Measurements from ENCODE around the gene PACS2. TPM values are rescaled to one million over a fixed set of nuclear protein-coding genes. Genes with fewer than 3 reads are reported as not detected.

Gene PACS2
- total RNA-seq, 1 experiment from 2014 or later: 57.7 TPM

DNA sequence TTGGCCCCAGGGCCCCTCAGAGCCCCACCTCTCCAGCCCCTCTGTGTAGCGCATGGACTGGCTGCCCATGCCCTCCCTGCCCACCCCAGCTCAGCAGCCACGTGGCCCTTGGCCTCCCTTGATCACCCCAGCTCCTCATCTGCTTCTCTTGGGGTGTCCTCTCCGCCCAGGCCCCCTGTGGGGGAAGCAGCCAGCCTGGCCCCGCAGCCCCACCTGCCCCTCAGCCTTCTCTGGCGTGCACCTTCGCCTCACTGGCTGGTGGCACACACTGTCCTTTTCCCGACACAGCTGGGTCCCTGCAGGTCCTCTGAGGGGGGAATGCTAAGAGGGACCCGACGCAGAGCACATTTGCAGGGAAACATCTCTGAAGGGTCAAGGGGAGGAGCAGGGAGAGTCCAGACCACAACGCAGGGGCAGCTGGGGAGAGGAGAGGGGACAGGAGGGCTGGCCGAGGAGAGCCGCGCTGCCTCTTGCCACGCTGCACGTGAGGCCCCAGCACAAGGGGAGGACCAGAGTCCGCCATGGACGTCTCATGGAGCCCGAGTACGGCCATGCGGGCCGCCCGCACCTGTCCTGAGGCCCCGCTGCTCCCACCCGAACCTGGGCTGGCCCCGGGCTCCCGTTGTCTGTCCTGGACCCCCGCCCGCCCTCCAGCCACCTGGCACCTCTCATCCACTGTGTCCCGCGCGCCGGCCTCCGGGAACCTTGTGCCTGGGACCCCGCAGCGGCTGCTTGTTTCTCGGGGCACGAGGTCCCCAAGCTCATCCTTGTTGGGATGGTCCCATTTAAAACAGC, 36.1 kb downstream of the PACS2 start:
- intact Hi-C loops (cut with micrococcal nuclease): loop anchor here (5.0 kb wide), 2 partner anchors 33 to 68 kb away; no protein-coding TSS in a partner anchor
- no peak overlapping the region for H3K27ac Mint-ChIP-seq (ENCODE audit: low read depth, unreplicated experiment)
- TF ChIP-seq, protein P1, sequence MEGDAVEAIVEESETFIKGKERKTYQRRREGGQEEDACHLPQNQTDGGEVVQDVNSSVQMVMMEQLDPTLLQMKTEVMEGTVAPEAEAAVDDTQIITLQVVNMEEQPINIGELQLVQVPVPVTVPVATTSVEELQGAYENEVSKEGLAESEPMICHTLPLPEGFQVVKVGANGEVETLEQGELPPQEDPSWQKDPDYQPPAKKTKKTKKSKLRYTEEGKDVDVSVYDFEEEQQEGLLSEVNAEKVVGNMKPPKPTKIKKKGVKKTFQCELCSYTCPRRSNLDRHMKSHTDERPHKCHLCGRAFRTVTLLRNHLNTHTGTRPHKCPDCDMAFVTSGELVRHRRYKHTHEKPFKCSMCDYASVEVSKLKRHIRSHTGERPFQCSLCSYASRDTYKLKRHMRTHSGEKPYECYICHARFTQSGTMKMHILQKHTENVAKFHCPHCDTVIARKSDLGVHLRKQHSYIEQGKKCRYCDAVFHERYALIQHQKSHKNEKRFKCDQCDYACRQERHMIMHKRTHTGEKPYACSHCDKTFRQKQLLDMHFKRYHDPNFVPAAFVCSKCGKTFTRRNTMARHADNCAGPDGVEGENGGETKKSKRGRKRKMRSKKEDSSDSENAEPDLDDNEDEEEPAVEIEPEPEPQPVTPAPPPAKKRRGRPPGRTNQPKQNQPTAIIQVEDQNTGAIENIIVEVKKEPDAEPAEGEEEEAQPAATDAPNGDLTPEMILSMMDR (IDR thresholded peaks at IDR 0.05; ENCODE audit: unreplicated experiment): no peak

DNA sequence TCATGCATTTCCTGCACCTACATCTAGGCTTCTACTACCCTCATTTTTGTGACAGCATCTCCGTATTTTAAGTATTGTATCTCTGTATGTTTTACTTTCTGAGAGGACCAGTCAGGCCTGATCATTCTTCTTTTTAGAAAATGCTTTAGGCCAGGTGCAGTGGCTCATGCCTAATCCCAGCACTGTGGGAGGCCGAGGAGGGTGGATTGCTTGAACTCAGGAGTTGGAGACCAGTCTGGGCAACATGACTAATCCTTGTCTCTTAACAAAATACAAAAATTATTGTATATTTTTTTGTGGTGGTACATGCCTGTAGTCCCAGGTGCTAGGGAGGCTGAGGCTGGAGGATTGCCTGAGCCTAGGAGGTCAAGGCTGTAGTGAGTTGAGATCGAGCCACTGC, 36.9 kb downstream of the PACS2 start:
- CTCF ChIA-PET: interaction anchor here (0.7 to 2.0 kb wide), 10 partner anchors 9 to 264 kb away, joined by 3 to 14 read pairs (median 4); no protein-coding TSS in a partner anchor
- DNase-seq (ENCODE audit: unreplicated experiment): no peak
- H3K9me3 Mint-ChIP-seq (ENCODE audit: unreplicated experiment): no peaks in the 10 kb centered on the region
- TF ChIP-seq, protein P1 (IDR thresholded peaks at IDR 0.05; ENCODE audit: unreplicated experiment): no peak
- H3K27me3 Mint-ChIP-seq (ENCODE audit: insufficient read depth, unreplicated experiment): no peaks in the 10 kb centered on the region
- no TSS peak for BruUV-seq (replicated peaks)
- H3K27ac Mint-ChIP-seq (ENCODE audit: low read depth, unreplicated experiment): no peak overlapping the region
- H3K4me1 Mint-ChIP-seq (ENCODE audit: insufficient read depth, unreplicated experiment): no peaks in the 10 kb centered on the region
- peaks cover 14% of the 10 kb centered on the region for H3K36me3 Mint-ChIP-seq (ENCODE audit: insufficient read depth, unreplicated experiment)
- POLR2A ChIA-PET: interaction anchor here (1.4 kb wide), 1 partner anchor 150 kb away, joined by 3 read pairs; no protein-coding TSS in a partner anchor
- H3K4me3 Mint-ChIP-seq (ENCODE audit: unreplicated experiment): no peak overlapping the region
- intact Hi-C loops (cut with micrococcal nuclease): loop anchor here (5.0 kb wide), 2 partner anchors 34 to 69 kb away; no protein-coding TSS in a partner anchor

More for the DNA sequence above, 36.1 kb downstream of the PACS2 start:
- BruUV-seq (replicated peaks): no TSS peak
- no peaks in the 10 kb centered on the region for H3K9me3 Mint-ChIP-seq (ENCODE audit: unreplicated experiment)
- no peak for DNase-seq (ENCODE audit: unreplicated experiment)
- ChIA-PET POLR2A (no interaction called here), CTCF (interaction anchor here (1.3 to 2.0 kb wide), 4 partner anchors 8 to 147 kb away, joined by 3 to 14 read pairs (median 7); no protein-coding TSS in a partner anchor)
- H3K27me3 Mint-ChIP-seq (ENCODE audit: insufficient read depth, unreplicated experiment): no peaks in the 10 kb centered on the region
- H3K4me1 Mint-ChIP-seq (ENCODE audit: insufficient read depth, unreplicated experiment): no peaks in the 10 kb centered on the region
- H3K36me3 Mint-ChIP-seq (ENCODE audit: insufficient read depth, unreplicated experiment): peaks cover 11% of the 10 kb centered on the region
- H3K4me3 Mint-ChIP-seq (ENCODE audit: unreplicated experiment): no peak overlapping the region

DNA sequence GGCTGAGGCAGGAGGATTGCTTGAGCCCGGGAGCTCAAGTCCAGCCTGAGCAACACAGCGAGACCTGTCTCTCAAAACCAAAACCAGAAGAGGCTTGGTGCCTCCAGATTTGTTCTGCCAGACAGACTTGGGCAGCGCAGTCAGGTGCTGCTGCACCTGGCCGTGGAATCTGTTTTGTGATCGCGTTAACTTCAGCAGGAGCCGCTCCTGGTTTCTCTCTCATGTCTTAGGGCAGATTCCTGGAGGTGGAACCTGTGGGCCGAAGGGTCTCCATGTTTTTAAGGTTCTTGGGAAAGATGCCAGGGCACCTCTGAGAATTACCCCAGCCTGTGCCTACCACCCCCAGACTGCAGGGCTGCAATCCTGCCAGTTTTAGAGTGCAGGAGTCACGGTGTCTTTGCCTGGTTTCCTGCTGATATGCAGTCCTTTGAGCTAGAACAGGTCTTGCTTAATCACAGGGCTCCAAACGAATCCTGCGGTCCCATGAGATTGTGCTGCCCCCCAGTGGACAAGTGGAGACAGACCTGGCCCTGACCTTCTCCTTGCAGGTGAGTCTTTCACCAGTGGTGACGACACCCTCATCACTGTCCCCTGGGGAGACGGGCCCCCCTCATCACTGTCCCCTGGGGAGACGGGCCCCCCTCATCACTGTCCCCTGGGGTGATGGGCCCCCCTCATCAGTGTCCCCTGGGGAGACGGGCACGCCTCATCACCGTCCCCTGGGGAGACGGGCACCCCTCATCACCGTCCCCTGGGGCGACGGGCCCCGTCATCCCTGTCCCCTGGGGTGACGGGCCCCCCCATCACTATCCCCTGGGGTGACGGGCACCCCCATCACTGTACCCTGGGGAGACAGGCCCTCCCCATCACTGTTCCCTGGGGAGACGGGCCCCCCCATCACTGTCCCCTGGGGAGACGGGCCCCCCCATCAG, 37.6 kb downstream of the PACS2 start:
- TF ChIP-seq, protein P1 (IDR thresholded peaks at IDR 0.05; ENCODE audit: unreplicated experiment): peak; percentile 88
- no peak overlapping the region for H3K27ac Mint-ChIP-seq (ENCODE audit: low read depth, unreplicated experiment)
- no peak overlapping the region for H3K4me3 Mint-ChIP-seq (ENCODE audit: unreplicated experiment)
- no peaks in the 10 kb centered on the region for H3K27me3 Mint-ChIP-seq (ENCODE audit: insufficient read depth, unreplicated experiment)
- H3K4me1 Mint-ChIP-seq (ENCODE audit: insufficient read depth, unreplicated experiment): no peaks in the 10 kb centered on the region
- CTCF ChIA-PET: interaction anchor here (0.7 to 2.0 kb wide), 19 partner anchors 9 to 341 kb away, joined by 3 to 14 read pairs (median 4); partner anchors contain the start of gene PACS2
- peak; percentile 94 for DNase-seq (ENCODE audit: unreplicated experiment)
- no TSS peak for BruUV-seq (replicated peaks)
- no peaks in the 10 kb centered on the region for H3K9me3 Mint-ChIP-seq (ENCODE audit: unreplicated experiment)
- POLR2A ChIA-PET: interaction anchor here (0.6 to 1.4 kb wide), 6 partner anchors 51 to 737 kb away, joined by 3 read pairs; partner anchors contain the start of gene BRF1
- intact Hi-C loops (cut with micrococcal nuclease): loop anchor here (1.0 to 5.0 kb wide), 4 partner anchors 35 to 262 kb away; no protein-coding TSS in a partner anchor
- H3K36me3 Mint-ChIP-seq (ENCODE audit: insufficient read depth, unreplicated experiment): peaks cover 14% of the 10 kb centered on the region
